GM21723 (cell line): ENCODE measurements around the gene DDX3X.

ENCODE experiments used
- ATAC-seq: cut with Tn5 transposase; IDR thresholded peaks from one replicate; pipeline ENCODE4 v1.9.1; 2021; ENCODE audit warnings: mild to moderate bottlenecking, moderate library complexity; ENCODE audit not compliant: unreplicated experiment

The DDX3X gene

GRCh38 chrX:41327341-41327740, 6.6 kb upstream of the DDX3X start:
- no peak for ATAC-seq

GRCh38 chrX:41329101-41329500, 4.9 kb upstream of the DDX3X start:
- ATAC-seq: no peak

- no peak for ATAC-seq
Measured at GRCh38 chrX:41332005-41332404, 2.0 kb upstream of the DDX3X start.

- peak; percentile 11 for ATAC-seq
Measured at GRCh38 chrX:41332408-41333002, 1.5 kb upstream of the DDX3X start.

GRCh38 chrX:41333003-41333743, 789 bp upstream of the DDX3X start:
- peak; percentile 47 for ATAC-seq

- ATAC-seq: peak; percentile 32
Measured at GRCh38 chrX:41334363-41335197, 618 bp downstream of the DDX3X start.

- ATAC-seq: no peak
Measured at GRCh38 chrX:41335198-41335957, 1.4 kb downstream of the DDX3X start.

GRCh38 chrX:41335958-41336331, 2.0 kb downstream of the DDX3X start:
- ATAC-seq: no peak

- ATAC-seq: no peak
Measured at GRCh38 chrX:41336447-41336846, 2.5 kb downstream of the DDX3X start.

GRCh38 chrX:41337140-41337539, 3.2 kb downstream of the DDX3X start:
- ATAC-seq: no peak

- no peak for ATAC-seq
Measured at GRCh38 chrX:41338436-41338835, 4.5 kb downstream of the DDX3X start.

- no peak for ATAC-seq
Measured at GRCh38 chrX:41339148-41339547, 5.2 kb downstream of the DDX3X start.

- no peak for ATAC-seq
Measured at GRCh38 chrX:41344053-41344452, 10.1 kb downstream of the DDX3X start.

- no peak for ATAC-seq
Measured at GRCh38 chrX:41347186-41347585, 13.2 kb downstream of the DDX3X start.

- no peak for ATAC-seq
Measured at GRCh38 chrX:41348551-41348950, 14.6 kb downstream of the DDX3X start.

GRCh38 chrX:41350150-41350975, 16.4 kb downstream of the DDX3X start:
- no peak for ATAC-seq

- no peak for ATAC-seq
Measured at GRCh38 chrX:41350976-41351569, 17.1 kb downstream of the DDX3X start.

GRCh38 chrX:41351923-41352322, 18.0 kb downstream of the DDX3X start:
- no peak for ATAC-seq

- no peak for ATAC-seq
Measured at GRCh38 chrX:41352329-41352838, 18.4 kb downstream of the DDX3X start.

- ATAC-seq: no peak
Measured at GRCh38 chrX:41353985-41354384, 20.0 kb downstream of the DDX3X start.
